SIG-M5 (cell line): Measurements from ENCODE around the gene SAA2.
"Not testable (repeated sequence)": the region's sequence is repeated elsewhere in the genome, so short reads cannot be mapped to it uniquely, and the experiment has no call there.

Source experiments
- DNase-seq: peaks from one replicate; lab custom pipeline; 2025; lab: John Stamatoyannopoulos, UW

Gene SAA2

DNA sequence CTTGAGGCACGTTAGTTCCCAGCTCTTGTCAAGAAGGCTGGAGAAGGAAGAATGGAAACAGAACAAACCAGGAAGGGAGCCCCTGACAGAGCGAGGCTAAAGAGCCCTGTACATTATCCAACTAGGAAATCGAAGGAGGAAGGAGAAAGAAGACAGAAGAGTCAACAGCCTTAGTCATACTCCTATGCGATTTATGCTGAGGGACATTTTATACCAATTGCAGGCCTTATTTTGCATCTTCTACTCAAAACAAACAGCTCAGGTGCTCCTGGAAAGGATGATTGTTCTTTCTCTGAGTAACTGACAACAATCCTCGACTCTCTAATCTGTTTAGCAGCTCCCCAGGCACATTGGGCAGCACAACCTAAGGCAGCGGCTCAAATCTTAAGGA lies 1.3 kb downstream of the SAA2 start:
- DNase-seq: not testable (repeated sequence)

DNA sequence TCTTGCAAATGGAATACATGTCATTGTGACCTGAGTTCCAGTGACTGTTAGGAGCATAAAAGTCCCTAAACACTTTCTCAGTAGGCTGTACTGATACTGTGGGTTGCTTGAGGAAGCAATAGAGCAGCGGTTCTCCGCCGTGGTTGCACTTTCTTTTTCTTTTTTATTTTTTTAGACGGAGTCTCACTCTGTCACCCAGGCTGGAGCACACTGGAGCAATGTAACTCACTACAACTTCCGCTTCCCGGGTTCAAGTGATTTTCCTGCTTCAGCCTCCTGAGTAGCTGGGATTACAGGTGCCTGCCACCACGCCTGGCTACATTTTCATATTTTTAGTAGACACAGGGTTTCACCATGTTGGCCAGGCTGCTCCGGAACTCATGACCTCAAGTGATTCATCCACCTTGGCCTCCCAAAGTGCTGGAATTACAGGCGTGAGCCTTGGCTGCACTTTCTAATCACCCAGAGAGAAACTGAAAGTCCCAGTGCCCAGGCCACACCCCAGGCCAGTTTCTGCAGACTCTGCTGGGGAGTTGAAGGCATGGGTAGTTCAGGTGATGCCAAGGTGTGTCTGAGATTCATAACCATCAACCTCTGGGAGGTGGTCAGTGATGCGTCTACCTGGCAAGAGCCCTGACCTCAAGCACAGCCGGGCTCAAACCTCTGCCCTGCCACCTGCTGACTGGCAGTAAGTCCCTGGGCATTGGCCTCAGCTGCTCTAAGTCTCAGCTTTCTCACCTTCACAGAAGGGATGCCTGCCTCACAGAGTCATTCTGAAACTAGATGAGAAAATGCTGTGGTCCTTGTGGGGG lies 1.9 kb downstream of the SAA2 start:
- not testable (repeated sequence) for DNase-seq

DNA sequence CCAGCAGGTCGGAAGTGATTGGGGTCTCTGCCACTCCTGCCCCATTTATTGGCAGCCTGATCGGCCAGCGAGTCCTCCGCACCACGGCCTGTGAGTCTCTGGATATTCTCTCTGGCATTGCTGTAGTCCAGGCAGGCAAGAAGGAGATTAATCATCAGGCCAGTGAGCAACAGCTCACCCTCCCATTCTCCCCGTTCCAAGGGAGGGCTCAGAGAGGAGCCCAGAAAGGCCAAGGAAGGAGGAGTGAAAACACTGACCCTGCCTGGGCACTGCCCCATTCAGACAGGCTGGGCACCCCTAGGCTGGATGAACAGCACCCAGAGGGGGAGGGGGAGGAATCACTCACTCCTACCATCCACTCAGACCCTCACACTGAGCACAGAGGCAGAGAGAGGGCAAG lies 3.1 kb downstream of the SAA2 start:
- no peak for DNase-seq

DNA sequence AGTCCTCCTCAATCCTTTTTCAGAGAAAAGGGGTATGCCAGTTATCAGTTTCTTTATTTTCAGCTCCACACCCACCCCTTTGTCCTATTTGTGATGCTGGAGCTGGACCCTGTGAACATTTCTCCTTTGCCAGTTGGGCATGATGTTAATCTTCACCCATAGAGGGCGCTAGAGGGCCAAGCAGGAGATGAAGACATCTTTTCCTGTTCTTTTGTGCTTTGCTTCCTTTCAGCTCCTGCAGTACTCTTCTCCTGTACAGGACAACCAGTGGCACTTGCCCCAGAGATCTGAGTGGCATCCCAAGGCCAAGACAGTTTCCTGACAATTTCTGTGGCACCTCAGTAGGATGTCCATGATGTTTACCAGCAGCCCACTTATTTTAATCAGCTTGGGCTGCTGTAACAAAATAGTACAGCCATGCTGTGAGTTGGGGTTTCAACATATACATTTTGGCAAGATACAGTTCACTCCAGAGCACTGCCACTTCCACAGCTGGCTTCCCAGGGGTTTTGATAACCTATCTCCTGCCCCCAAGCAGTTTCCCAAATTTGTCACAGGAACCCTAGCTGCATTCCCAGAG lies 4.6 kb downstream of the SAA2 start:
- no peak for DNase-seq

DNA sequence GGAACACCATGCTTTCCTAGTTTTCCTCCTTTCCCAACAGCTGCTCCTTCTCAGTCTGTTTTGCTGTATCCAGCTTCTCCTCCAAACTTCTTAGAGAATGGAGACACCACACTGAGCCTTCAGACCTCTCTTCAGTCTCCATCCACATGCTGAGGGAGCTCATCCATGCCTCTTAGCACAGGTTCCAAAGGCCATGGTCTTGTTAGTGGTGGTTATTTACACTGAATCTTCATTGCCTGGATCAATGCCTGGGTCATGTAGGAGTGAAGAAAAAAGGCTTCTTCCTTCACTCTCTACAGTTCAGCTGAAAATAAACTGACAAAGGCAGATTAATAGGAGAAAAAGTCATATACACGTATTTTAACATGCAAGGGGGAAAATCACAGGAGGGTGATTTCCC lies 8.8 kb downstream of the SAA2 start:
- DNase-seq: no peak

DNA sequence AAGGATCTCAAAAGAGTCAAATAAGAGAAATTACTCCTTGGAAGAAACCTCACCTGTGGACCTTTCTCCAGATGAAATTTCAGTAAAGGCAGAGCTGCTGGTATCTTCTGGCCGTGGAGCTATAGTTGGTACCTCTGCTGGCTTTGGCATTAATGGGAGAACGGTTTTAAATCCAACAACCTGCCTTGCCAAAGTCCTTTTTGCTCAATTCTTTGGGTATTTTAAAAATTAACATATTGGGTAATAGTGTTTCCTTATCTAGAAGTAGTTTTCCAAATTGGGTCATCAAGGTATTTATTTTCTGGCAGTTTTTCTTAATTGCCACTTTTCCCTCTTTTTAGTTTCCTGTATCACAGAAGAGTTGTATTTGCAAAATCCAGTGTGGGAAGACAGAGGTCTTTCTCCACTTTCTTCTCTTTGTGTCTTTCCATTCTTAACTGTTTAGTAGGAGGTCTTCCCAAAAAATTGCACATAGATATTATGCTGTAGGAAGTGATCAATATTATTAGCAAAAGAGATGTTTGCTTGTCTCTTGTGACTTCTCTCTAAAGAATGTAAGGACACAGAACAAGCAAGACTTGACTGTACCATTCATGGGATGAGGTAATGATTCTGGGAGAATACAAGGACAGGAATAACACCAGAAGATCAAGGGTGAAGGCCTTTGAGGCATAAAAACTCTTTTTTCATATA lies 11.7 kb downstream of the SAA2 start, which contains the start of gene SAA4:
SAA4 (minus strand) TSS at position 139 of the 693 bp plus-strand sequence. CDS start 876 bp downstream, outside the sequence.
- DNase-seq: no peak

DNA sequence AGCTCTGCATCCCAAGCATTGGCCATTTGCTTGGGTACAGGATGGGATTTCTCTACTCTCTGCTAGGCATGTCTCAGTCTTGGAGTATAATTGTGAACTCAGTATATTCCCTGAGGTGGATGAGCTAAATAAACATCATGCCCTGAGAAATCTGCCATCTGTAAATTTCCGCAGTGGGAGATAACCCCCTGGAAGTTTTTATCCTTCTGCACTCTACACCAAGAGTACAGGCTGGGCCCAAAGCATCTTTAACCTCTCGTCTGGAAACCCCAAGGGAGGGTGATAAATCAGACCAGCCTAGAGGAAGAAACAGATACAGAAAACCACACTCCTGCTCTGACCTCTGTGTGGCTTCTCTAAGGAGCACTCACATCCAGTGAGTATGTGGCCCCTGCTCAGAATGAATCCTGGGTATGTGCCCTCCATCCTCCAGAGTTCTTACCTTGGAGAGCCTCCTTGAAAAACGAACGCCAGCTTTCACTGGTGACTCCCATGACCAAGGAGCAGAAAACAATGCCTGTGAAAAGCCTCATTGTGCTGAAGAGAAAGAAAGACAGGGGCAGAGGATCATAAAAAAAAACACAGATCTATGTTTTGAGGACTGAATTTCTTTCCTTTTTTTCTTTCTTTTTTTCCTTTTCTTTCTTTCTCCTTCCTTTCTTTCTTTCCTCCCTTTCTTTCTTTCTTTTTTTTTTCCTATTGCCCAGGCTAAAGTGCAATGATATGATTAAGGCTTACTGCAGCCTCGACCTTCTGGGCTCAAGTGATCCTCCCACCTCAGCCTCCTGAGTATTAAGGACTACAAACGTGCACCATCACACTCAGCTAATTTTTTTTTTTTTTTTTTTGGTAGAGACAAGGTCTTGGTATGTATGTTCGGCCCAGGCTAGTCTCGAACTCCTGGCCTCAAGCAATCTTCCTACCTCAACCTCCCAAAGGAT lies 12.8 kb downstream of the SAA2 start:
- DNase-seq: no peak

DNA sequence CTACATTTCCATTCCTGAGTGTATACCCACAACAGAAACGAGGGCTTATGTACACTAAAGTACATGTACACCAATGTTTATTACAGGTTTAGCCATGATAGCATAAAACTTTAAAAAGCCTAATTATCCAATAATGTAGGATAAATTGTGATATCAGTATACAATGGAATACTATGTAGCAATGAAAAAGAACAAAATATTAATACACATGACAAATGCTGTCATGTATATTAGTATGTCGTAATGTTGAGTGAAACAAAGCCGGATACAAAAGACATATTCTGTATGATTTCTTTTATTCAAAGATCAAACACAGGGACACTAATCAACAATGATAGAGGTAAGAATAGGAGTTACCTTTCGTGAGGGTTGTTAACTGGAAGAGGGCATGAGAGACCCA lies 14.6 kb downstream of the SAA2 start:
- no peak for DNase-seq

DNA sequence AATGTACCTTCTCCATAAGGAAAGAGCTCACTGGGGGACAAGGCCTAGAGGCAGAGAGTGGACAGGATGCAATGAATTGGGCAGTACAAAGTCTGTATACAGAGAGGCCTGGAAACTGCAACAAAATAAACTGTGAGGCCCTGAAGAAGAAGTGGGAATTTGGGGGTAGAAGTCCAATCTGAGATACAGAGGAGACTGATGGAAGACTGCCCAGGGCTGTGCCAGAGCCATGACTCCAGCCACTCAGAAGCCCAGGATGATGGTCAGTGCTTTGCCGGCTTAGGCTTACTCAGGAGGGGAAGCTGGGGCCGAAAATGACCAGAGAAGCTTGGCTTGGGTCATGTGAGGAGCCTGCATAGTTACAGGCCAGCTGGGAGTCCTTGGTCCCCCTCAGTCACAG lies 17.6 kb downstream of the SAA2 start:
- no peak for DNase-seq

DNA sequence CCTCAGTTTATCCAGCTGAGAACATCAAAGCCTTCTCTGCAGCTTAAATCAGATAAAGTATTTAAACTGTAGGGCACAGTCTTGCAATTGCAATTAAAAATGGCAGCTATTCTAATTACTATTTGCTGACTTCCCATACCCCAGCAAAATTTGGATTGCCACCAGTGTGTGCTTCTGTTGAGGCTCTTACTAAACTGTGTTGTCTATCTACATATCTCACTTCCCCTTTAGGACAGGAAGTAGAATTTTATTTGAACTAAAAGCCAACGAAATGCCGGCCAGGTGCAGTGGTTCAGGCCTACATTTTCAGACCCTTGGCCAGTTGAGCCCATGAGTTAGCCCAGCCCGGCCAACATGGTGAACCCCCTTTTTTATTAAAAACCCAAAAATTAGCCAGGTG lies 19.0 kb downstream of the SAA2 start:
- no peak for DNase-seq

DNA sequence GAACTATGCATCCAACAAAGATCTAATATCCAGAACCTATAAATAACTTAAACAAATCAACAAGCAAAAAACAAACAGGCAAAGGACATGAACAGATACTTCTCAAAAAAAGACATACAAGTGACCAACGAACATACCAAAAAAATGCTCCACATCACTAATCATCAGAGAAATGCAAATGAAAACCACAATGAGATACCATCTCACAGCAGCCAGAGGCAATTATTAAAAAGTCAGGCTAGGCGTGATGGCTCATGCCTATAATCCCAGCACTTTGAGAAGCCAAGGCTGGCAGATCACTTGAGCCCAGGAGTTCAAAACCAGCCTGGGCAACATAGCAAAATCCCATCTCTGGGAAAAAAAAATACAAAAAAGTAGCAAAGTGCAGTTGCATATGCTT lies 22.6 kb downstream of the SAA2 start:
- no peak for DNase-seq

DNA sequence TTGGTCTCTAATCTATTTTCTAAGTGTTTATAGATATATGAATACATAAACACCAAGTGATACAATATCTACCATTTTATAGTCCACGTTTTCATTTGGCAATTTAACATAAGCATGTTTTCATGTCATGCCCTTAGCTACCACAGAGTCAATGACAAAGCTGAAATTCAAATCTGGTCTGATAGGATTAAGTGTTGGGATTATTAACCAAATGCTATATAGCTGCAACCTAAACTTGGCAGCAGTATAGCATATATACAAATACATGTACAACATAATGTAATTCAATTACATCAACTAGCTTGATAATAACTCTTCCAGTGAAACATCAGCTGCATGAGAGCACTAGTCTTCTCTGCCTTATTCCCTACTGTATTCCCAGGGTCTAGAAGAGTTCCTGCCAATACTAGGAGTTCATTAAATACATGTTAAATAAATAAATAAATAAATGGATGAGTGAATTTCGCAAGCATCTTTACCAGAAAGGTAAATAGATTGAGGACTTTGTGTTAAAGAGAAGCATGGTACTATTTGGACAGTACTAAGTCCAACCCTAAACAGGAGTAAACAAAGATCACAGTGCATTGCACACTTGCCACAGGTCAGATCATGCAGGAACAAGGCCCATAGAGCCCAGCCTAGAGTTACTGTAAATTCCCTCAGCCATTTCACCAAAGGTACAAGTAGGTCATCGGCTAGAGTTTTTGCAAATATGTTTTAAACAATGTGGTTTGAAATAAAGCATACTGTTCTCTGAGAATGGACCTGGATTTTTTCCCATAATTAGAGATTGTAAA lies 24.7 kb downstream of the SAA2 start:
- no peak for DNase-seq

DNA sequence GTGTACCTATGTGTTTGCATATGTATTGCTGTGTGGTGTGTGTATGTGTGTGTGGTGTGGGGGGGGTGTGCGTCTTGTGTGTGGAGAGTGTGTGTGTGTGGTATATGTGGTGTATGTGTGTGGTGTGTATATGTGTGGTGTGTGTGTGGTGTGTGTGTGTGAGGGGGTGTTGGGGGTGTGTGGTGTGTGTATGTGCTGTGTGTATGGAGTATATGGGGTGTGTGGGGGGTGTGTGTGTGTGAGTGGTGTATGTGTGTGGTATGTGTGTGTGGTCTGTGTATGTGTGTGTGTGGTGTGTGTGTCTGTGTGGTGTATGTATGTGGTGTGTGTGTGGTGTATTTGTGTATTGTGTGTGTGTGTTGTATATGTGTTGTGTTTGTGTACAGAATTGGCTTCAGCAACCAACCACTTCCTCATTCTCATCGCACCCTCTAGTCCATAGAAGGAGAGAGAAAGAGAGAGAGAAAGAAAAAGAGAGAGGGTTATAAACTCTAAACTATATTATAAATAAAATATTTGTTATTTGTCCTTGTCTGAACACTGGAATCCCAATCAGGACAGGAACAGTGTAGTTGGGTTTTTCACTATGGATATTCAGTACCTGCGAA lies 25.6 kb downstream of the SAA2 start:
- no peak for DNase-seq

DNA sequence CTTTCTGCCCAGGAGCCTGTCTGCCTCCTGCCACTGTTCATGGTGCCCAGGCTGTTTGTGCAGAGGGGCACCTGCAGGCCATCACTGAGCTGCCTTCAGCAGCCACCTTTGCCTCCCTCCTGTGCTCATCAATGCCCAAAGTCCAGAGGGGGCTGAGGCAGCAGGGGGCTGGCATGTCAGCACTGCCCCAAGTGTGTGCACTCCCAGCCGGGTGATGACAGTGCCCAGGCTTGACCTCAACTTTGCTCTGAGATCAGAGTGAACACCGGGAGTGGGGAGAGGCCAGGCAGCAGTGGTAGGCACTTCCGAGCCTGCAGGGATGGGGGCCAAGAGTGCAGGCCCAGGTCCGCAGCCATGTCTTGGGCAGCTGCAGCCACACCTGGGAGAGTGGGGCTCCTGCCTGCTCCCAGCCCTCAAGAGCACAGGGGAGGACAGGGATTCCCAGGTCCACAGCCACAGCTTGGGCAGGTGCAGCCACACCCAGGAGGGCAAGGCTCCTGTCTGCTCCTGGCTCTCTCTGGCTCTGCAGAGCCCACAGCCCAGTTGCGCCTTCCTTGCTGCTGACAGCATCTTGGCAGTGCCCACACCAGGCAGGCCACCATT lies 27.1 kb downstream of the SAA2 start:
- DNase-seq: no peak

DNA sequence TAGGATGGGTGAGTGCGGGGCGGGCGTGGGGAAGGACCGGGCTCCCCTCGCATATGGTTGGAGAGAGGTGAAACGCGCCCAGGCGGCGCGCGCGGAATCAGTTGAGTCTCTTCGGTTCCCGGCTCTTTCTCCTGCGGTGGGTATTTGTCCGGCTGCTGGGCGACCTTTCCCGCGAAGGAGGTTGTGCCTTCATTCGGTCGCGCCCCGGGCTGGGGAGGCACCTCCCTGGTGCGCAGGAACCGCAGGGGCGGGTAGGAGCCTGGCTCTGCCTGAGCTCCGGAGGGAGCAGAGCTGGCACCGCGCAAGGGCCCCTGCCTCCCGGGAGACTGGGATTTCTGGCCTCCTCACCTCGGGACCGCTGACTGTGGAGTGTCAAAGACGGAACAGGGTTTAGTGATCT lies 39.4 kb downstream of the SAA2 start:
- DNase-seq: no peak

DNA sequence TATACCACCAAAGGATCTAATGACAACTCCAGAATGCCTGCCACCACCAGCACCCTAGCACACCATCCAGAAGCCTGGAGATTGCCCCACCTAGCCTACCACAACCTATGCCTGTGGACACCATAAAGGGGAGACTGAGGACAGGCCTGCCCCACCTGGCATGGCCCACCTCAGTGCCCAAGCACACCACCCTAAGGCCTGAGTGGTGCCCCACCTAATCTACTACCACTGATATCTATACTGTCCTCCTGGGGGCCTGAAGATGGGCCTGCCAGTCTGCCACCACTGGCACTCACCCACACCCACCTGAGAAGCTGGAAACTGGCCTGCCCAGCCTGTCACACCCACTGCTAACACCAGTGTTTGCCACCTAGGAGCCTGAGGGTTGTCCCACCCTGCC lies 43.7 kb downstream of the SAA2 start:
- DNase-seq: no peak

DNA sequence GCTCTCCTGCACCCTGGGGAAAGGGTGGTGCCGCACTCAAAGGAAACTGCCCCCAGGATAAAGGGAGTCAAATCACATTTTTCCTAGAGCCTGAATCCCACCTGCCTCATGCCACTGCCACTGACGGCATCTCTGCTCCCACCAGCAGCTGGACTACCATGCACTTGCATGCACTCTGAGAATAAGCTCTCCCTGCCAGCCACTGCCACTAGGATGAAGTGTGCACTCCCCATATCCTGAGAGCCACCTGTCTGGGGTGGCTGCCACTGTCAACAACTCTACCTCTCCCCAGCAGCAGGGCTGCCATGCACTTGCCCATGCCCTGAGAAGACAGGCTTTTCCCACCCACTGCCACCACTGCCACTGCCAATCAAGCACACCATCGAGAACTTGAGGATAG lies 44.2 kb downstream of the SAA2 start:
- no peak for DNase-seq

DNA sequence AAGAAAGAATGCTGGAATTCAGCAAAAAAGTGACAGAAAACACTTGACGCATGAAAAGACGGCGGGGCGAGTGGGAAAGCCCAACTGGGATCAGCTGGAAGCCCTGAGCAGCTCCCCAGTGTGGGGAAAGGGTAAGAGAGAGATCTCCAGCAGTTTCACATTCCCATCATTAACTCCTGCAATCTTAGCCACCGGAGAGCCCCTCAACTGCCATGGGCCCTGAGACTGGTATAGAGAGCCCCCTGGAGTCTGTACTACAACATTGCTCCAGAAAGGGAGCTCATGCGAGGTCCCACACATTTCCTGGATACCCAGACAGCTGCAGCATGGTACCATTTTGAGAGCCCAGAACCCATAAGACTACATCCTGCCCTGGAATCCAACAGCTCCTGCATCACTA lies 44.7 kb downstream of the SAA2 start:
- no peak for DNase-seq

DNA sequence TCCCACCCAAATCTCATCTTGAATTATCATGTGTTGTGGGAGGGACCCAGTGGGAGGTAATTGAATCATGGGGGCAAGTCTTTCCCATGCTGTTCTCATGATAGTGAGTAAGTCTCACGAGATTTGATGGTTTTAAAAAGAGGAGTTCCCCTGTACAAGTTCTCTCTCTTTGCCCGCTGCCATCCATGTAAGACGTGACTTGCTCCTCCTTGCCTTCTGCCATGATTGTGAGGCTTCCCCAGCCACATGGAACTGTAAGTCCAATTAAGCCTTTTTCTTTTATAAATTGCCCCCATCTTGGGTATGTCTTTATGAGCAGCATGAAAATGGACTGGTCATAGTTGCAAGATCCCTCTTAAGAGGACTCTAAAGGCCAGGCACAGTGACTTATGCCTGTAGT lies 50.7 kb downstream of the SAA2 start:
- DNase-seq: not testable (repeated sequence)

DNA sequence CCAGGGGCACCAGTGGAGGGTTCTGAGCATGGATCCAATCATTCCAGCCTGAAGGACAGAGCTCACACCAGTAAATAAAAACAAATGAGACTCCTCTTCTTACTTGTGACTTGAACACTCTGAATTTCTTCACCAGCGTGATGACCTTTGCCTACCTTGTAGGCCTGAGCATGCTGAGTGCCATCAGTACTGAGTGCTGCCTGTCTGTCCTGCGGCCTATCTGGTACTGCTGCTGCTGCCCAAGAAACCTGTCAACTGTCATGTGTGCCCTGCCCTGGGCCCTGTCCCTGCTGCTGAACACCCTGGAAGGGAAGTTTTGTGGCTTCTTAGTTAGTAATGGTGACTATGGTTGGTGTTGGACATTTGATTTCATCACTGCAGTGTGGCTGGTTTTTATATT lies 51.9 kb downstream of the SAA2 start:
- no peak for DNase-seq
